Measurements from ENCODE around the gene MAGI1.

DNA sequence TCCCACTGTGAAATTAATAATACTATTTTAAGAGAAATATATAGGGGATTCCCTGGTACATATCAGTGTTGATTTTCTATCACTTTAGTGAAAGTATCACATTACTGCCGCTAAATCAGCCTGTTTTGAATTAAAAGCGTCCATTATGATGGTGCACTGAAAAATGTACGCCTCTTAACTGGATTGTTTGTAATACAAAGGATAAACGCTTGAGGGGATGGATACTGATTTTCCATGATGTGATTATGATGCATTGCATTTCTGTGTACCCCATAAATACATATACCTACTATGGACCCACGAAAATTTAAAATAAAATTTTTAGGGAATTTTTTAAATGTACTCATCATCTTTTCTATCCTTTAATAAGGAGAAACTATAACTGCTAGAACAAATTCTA, 478.6 kb downstream of the MAGI1 start:
- TF ChIP-seq POLR2A (IDR thresholded peaks at IDR 0.05) (no peak), CTCF (IDR thresholded peaks at IDR 0.05) (no peak)

All from prostate gland (tissue), 2 donors.